Keratinocyte (primary cell): ENCODE measurements around the gene MORN5. TPM values are rescaled to one million over a fixed set of nuclear protein-coding genes. Genes with fewer than 3 reads are reported as not detected.
A peak's percentile ranks its signal among the peaks of the same experiment; 100 is the strongest.

Source experiments
- DNase-seq: peaks from one replicate; pipeline ENCODE4 v3.0.0-alpha.2; 2011; ENCODE audit warnings: low read depth, missing footprints, low spot score
- FAIRE-seq: peaks from 2 replicates; lab custom pipeline; 2011; peaks lifted over from hg19 to GRCh38; lab: Jason Lieb, UNC
- H2AFZ ChIP-seq: 2 replicates; pipeline ENCODE4 v1.6.0; 2012; ENCODE audit warnings: low read length, control low read depth, inconsistent platforms; ENCODE audit not compliant: control insufficient read depth
- H3K27ac ChIP-seq: 2 replicates; pipeline ENCODE4 v1.5.1; 2011; ENCODE audit warnings: low read length; ENCODE audit not compliant: control insufficient read depth, insufficient read depth
- H3K27me3 ChIP-seq: 3 replicates; pipeline ENCODE4 v1.6.0; 2011; ENCODE audit warnings: low read length; ENCODE audit not compliant: control insufficient read depth, insufficient read depth; ENCODE audit errors: extremely low read depth
- H3K36me3 ChIP-seq, 2 experiments: 2 replicates in 1 of 2; 3 replicates in 1 of 2; pipeline ENCODE4 v1.5.1; 2011; ENCODE audit warnings: low read length in 2 of 2, mild to moderate bottlenecking in 1 of 2; ENCODE audit not compliant: control insufficient read depth in 2 of 2, insufficient read depth in 2 of 2; ENCODE audit errors: extremely low read depth in 1 of 2
- H3K4me1 ChIP-seq: 3 replicates; pipeline ENCODE4 v1.5.1; 2011; ENCODE audit warnings: low read length; ENCODE audit not compliant: control insufficient read depth, insufficient read depth; ENCODE audit errors: extremely low read depth
- H3K4me2 ChIP-seq: 3 replicates; pipeline ENCODE4 v1.6.0; 2011; ENCODE audit warnings: low read depth, low read length; ENCODE audit not compliant: control insufficient read depth, insufficient read depth; ENCODE audit errors: extremely low read depth
- H3K4me3 ChIP-seq, 3 experiments: fragments of 200-600 bp in 1 of 3; sonication (generic) in 1 of 3; 2 replicates in 2 of 3; 3 replicates in 1 of 3; pipeline ENCODE4 v1.5.1; 2011 to 2016; ENCODE audit warnings: low read length in 3 of 3, mild to moderate bottlenecking in 3 of 3, control low read depth in 2 of 3, inconsistent platforms in 1 of 3, low read depth in 1 of 3, mixed read lengths in 1 of 3, mixed run types in 1 of 3, moderate library complexity in 1 of 3; ENCODE audit not compliant: control insufficient read depth in 2 of 3, insufficient read depth in 2 of 3; ENCODE audit errors: extremely low read depth in 1 of 3
- H3K79me2 ChIP-seq: 2 replicates; pipeline ENCODE4 v1.6.0; 2012; ENCODE audit warnings: low read length; ENCODE audit not compliant: control insufficient read depth, insufficient read depth
- H3K9ac ChIP-seq: 3 replicates; pipeline ENCODE4 v1.6.0; 2011; ENCODE audit warnings: low read length; ENCODE audit not compliant: control insufficient read depth, insufficient read depth; ENCODE audit errors: extremely low read depth
- H3K9me1 ChIP-seq: 3 replicates; pipeline ENCODE4 v1.6.0; 2011; ENCODE audit warnings: low read length; ENCODE audit not compliant: control insufficient read depth, insufficient read depth; ENCODE audit errors: extremely low read depth
- H3K9me3 ChIP-seq: 2 replicates; pipeline ENCODE4 v1.5.1; 2012; ENCODE audit warnings: low read depth, low read length; ENCODE audit not compliant: control insufficient read depth
- H4K20me1 ChIP-seq: 3 replicates; pipeline ENCODE4 v1.6.0; 2011; ENCODE audit warnings: low read length; ENCODE audit not compliant: control insufficient read depth, insufficient read depth; ENCODE audit errors: extremely low read depth
- EZH2 ChIP-seq: IDR thresholded peaks from one replicate; pipeline ENCODE4 v1.6.1; 2012; ENCODE audit warnings: inconsistent platforms, mild to moderate bottlenecking, low read length, moderate library complexity
- dilution Hi-C: fragments of 300-500 bp; cut with MboI; formaldehyde crosslinking; loops from one replicate; pipeline ENCODE4 v1.7.0; 2020; ENCODE audit warnings: low sequenced_read_pairs; ENCODE audit not compliant: extremely low pct_ligation_motif_present
- polyA plus RNA-seq, 5 experiments: library from polyadenylated mRNA; depleted of rRNA in 3 of 5; stranded (reverse) in 3 of 5; stranded (forward) in 1 of 5; unstranded in 1 of 5; fragments of >200 nt; gene quantifications; 1 replicate in 1 of 5; 2 replicates in 3 of 5; 3 replicates in 1 of 5; pipeline versions ENCODE4 v1.2.1 to v1.2.3, GENCODE V29; 2011 to 2012; ENCODE audit warnings: missing spikeins in 2 of 5, low read depth in 1 of 5, low replicate concordance in 1 of 5
- TF ChIP-seq, protein P1 (sequence below), 3 experiments: IDR thresholded peaks in 1 of 3; conservative IDR thresholded peaks in 1 of 3; optimal IDR thresholded peaks in 1 of 3; 2 replicates in 2 of 3; 3 replicates in 1 of 3; pipeline versions ENCODE3 to v1.5.1; 2011; ENCODE audit warnings: low read length in 3 of 3, mild to moderate bottlenecking in 3 of 3, moderate library complexity in 2 of 3, control low read depth in 1 of 3, inconsistent platforms in 1 of 3; ENCODE audit not compliant: insufficient read depth in 2 of 3; ENCODE audit errors: extremely low read depth in 1 of 3

The MORN5 gene
- polyA plus RNA-seq, 1 donor (not counting 4 experiments of a cell fraction or from before 2014, with no cell fraction given) = not detected

DNA sequence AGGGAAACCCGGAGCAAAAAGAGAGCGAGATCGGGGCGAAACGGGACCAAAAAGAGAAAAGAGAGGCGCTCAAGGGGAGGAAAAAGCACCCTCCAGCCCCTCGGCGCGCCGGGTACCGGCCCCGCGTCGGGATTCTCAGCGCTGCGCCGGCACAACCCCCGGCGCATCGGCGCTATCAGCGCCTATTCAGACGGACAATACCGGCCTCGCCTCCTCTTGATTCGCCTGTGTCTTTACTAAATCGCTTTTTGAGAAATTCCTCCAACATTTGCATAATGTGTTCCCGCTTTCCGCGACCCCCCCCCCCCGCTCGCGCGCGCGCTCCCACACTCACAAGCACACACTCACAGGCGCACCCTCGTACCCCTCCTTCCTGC is 68.5 kb downstream of the MORN5 start:
- no peaks in the 10 kb centered on the region for H3K79me2 ChIP-seq
- H3K27ac ChIP-seq = no peak overlapping the region
- no peak overlapping the region for H2AFZ ChIP-seq
- H3K4me1 ChIP-seq = peaks cover 9% of the 10 kb centered on the region
- dilution Hi-C loops = no loop called here
- TF ChIP-seq EZH2 = peak; percentile 94
- TF ChIP-seq, protein P1, sequence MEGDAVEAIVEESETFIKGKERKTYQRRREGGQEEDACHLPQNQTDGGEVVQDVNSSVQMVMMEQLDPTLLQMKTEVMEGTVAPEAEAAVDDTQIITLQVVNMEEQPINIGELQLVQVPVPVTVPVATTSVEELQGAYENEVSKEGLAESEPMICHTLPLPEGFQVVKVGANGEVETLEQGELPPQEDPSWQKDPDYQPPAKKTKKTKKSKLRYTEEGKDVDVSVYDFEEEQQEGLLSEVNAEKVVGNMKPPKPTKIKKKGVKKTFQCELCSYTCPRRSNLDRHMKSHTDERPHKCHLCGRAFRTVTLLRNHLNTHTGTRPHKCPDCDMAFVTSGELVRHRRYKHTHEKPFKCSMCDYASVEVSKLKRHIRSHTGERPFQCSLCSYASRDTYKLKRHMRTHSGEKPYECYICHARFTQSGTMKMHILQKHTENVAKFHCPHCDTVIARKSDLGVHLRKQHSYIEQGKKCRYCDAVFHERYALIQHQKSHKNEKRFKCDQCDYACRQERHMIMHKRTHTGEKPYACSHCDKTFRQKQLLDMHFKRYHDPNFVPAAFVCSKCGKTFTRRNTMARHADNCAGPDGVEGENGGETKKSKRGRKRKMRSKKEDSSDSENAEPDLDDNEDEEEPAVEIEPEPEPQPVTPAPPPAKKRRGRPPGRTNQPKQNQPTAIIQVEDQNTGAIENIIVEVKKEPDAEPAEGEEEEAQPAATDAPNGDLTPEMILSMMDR (optimal IDR thresholded peaks at IDR 0.05 in 1 of 3, IDR thresholded peaks at IDR 0.05 in 1 of 3, conservative IDR thresholded peaks at IDR 0.05 in 1 of 3; ENCODE audit: extremely low read depth in 1 of 3, insufficient read depth in 2 of 3, low read length in 3 of 3) = no peak
- peak overlapping the region in 1 of 3 experiments; percentile 54 for H3K4me3 ChIP-seq
- H3K36me3 ChIP-seq = no peaks in the 10 kb centered on the region
- DNase-seq (no peak), FAIRE-seq (no peak)
- peaks cover 93% of the 10 kb centered on the region for H3K27me3 ChIP-seq
- H4K20me1 ChIP-seq = peaks cover 3% of the 10 kb centered on the region
- no peaks in the 10 kb centered on the region for H3K9me3 ChIP-seq
- H3K9me1 ChIP-seq = no peaks in the 10 kb centered on the region
- H3K4me2 ChIP-seq = peak overlapping the region; percentile 64
- no peak overlapping the region for H3K9ac ChIP-seq

DNA sequence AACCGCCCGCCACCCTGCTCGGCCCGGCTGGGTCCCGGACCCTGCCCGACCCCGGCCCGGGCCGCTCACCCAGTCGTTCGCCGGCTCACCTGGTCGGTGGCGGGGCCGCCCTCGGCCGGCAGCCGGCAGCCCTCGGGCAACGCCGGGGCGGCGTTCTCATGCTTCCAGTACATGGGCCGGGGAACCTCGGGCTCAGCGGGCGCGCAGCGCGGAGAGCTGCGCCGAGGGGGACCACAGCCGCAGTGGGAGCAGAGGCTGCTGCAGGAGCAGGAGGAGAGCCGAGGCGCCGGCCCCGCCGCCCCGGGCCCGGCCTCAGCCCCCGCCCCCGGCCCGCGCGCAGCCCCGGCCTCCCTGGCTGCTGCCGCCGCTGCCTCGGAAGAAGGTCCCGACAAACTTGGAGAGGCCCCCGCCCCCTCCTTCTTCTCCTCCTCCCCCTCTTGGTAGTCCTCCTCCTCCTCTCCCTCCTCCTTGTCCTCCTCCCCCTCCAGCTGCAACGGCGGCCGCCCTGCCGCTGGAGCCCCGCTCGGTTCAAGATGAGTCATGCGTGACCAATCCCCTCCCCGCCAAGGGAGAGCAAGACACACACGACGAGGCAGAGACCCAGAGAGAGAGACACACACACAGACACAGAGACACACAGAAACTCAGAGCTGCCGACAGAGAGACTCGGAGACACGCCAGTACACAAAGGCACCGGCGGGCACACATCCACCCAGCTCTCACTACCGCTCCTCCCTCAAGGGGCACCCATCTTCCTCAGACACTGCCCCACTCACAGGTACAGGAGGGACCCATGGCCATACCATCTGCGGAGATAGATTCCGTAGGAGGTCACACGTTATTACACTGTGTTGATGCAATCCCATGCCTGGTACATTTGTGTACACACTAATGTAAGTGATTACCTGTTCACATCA is 69.1 kb downstream of the MORN5 start, which contains the start of gene LHX6:
Gene LHX6, minus strand, starts transcription at position 390 of the 917 bp plus-strand sequence. Its CDS starts 217 bp downstream, at position 173.
- dilution Hi-C loops = no loop called here
- Histone ChIP-seq H3K4me3 (peak within 1 kb of the TSS in 1 of 3 experiments; percentile 54), H3K9ac (no peak within 1 kb of the TSS), H3K9me3 (no peaks in the 10 kb centered on the region), H3K79me2 (no peaks in the 10 kb centered on the region), H3K4me2 (peak within 1 kb of the TSS; percentile 64), H3K27ac (no peak within 1 kb of the TSS), H4K20me1 (peaks cover 3% of the 10 kb centered on the region), H3K4me1 (peaks cover 9% of the 10 kb centered on the region), H3K9me1 (no peaks in the 10 kb centered on the region), H3K27me3 (peaks cover 86% of the 10 kb centered on the region), H3K36me3 (no peaks in the 10 kb centered on the region), H2AFZ (no peak within 1 kb of the TSS)
- TF ChIP-seq, protein P1 (optimal IDR thresholded peaks at IDR 0.05 in 1 of 3, IDR thresholded peaks at IDR 0.05 in 1 of 3, conservative IDR thresholded peaks at IDR 0.05 in 1 of 3; ENCODE audit: extremely low read depth in 1 of 3, insufficient read depth in 2 of 3, low read length in 3 of 3) = no peak
- peak; percentile 87 for TF ChIP-seq EZH2
- no peak for FAIRE-seq
- DNase-seq = peak; percentile 19
